K562 treated with DMSO at 1 percent for 48 hours (cell line): ENCODE measurements around the gene ZKSCAN8. TPM values are rescaled to one million over a fixed set of nuclear protein-coding genes. Genes with fewer than 3 reads are reported as not detected.

Source experiments
- total RNA-seq: library from RNA; unstranded; fragments of 300-600 nt; gene quantifications from 2 replicates; pipeline ENCODE4 v1.2.3, GENCODE V29; 2022; ENCODE audit warnings: low replicate concordance; ENCODE audit errors: extremely low read depth

ZKSCAN8 gene
- not detected in 2 replicates for total RNA-seq

DNA sequence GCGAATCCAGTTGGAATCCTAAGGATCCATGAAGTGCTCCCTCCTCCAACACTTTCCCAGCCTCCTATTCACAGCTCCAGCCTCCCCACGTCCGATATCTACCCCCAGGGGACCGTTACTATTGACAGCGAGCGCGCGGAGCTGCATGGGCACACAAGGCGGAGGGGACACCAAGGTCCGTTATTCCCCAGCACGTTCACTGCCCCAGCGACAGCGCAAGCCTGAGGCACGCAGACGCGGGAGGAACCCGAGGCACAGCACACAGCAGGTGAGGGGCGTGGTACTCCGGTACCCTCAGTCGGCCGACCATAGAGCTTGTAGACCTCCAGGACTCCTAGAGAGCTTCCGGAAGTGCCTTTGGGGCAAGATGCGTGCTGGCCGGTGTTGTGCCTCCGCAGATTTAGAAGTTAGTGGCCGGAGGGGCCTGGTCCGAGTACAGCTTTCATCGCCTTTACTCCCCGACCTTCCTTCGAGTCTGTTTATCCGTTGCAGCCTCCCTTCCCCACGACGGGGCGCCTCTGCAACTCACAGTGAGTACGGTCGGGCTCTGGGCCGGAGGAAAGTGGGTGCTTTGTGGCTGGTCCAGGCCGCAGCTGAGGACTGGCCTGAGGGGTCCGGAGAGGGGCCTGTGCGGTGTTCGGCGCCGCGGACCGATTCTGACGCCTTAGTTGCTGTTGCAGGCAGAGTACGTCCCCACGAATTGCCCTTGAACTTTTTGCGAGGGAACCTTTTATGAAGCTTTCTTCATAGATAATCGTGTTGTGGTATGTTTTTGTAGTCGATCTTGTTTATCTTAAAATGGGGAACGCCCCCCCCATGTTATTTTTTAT lies at the start of gene ZKSCAN8:
Gene ZKSCAN8 (plus strand): TSS at position 384 of the 830 bp plus-strand sequence. CDS start 6,525 bp downstream, outside the sequence.

DNA sequence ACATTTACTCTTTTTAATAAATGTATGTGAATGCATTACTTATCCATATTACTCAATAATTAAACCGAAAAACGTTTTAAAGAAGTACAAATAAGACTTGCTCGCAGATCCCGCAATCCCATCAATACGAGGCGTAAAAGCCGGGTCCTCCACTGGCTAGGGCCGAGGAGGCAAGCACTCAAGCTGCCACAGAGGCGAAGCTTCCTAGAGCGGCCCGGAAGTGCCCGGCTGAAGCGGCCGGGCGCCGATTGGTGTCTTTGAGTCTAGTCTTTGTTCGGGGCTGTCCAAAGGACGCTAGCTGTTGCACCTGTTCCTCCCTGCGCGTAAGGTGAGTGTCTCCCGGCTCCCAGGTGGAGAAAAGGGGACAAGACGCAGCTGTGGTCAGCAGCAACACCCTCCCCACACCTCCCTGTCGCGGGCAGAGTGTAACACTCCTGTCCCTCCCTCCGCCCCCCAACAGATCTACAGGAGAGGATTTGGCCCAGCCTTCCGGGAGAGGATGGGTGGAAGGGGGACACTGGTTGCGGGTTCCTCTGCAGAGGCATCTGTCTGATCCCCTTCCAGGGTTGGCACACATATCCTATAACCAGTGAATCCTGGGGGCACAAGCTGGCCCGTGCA lies 17.2 kb upstream of the ZKSCAN8 start, which contains the start of gene ZSCAN16:
Gene ZSCAN16 (plus strand): TSS at position 260 of the 621 bp plus-strand sequence. CDS start 835 bp downstream, outside the sequence.

Other genes with a start within 250 kb of the ZKSCAN8 start
- not detected in 2 replicates for gene OR2B2, start 229.5 kb upstream of the ZKSCAN8 start, total RNA-seq
- gene OR2B6, start 184.6 kb upstream of the ZKSCAN8 start, total RNA-seq = not detected in 2 replicates
- not detected in 2 replicates for gene ZNF165, start 61.3 kb upstream of the ZKSCAN8 start, total RNA-seq
- not detected in 2 replicates for gene ZSCAN16, start 17.3 kb upstream of the ZKSCAN8 start, total RNA-seq
- gene ZSCAN9, start 83.4 kb downstream of the ZKSCAN8 start, total RNA-seq = not detected in 2 replicates
- gene ZKSCAN4, start 110.4 kb downstream of the ZKSCAN8 start, total RNA-seq = not detected in 2 replicates
- gene NKAPL, start 117.4 kb downstream of the ZKSCAN8 start, total RNA-seq = not detected in 2 replicates
- not detected in 2 replicates for gene ZSCAN26, start 125.3 kb downstream of the ZKSCAN8 start, total RNA-seq
- gene PGBD1, start 139.7 kb downstream of the ZKSCAN8 start, total RNA-seq = not detected in 2 replicates
- gene ZSCAN31, start 194.3 kb downstream of the ZKSCAN8 start, total RNA-seq = not detected in 2 replicates
- not detected in 2 replicates for gene ZKSCAN3, start 208.1 kb downstream of the ZKSCAN8 start, total RNA-seq